ENCODE measurements around the gene DOCK2.

The DOCK2 gene

DNA sequence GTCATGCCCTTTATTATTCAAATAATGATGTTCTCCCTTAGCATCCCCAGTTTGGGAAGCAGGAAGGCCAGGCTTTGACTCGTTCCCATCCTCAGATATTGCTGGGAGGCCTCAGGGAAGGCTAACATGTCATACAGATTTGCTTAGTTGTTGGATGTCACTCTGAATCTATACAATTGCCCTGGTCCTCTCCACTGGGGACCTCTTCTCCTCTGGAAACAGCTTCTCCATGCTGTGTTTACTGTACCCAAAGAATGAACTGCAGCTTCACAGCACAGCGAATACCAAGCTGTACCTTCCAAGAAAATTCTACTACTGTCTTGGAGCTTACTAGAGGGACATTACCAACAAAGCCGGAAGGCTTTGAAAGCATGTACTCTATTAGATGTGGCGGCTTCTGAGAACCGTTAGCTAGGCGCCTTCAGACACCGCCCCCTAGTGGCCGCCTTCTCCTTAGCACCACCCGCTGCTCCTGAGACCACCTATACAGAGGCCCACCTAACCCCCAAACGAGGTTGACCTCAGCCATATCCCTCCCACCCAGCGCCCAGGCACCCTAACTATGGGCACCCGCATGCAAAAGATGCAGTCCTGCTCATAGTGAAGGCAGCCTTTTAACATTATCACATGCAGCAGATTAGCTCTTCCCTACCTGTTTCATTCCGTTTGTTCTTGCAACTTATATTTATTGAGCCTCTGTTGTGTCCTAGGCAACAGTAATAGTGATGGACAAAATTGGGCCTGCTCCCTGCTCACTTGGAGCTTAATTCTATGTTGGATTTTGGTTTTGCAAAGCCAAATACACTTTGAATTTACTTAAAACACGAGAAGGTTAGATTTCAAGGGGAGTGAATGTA, 433.7 kb downstream of the DOCK2 start:
- Histone ChIP-seq H3K27me3 (ENCODE audit: control insufficient read depth in 1 of 2, insufficient read depth in 2 of 2, low read length in 2 of 2) (no peaks in the 10 kb centered on the region), H3K4me3 (ENCODE audit: low read depth in 1 of 2, low read length in 2 of 2) (no peak overlapping the region), H3K4me1 (ENCODE audit: insufficient read depth, low read length) (no peaks in the 10 kb centered on the region), H3K36me3 (ENCODE audit: insufficient read depth, low read length) (no peaks in the 10 kb centered on the region), H3K9ac (ENCODE audit: low read length) (no peak overlapping the region), H3K27ac (ENCODE audit: low read depth, low read length) (no peak overlapping the region), H3K9me3 (ENCODE audit: low read length) (no peaks in the 10 kb centered on the region)

DNA sequence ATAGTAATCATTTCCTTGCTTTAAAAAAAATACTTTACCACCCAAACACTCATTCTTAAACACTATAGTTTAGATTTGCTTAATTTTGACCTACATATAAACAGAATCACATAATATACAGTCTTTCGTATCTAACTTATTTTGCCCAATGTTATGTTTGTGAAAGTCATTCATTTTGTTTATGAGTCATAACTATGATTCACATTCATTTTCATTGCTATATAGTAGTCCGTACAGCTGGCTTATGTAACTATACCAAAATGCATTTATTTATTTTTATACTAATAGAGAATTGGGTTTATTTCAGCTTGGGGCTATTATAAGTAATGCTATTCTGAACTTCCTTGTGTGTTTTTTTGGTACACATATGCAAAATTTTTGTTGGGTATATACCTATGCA, 434.7 kb downstream of the DOCK2 start:
- Histone ChIP-seq H3K36me3 (ENCODE audit: insufficient read depth, low read length) (no peaks in the 10 kb centered on the region), H3K27ac (ENCODE audit: low read depth, low read length) (no peak overlapping the region), H3K9ac (ENCODE audit: low read length) (no peak overlapping the region), H3K27me3 (ENCODE audit: control insufficient read depth in 1 of 2, insufficient read depth in 2 of 2, low read length in 2 of 2) (no peaks in the 10 kb centered on the region), H3K4me1 (ENCODE audit: insufficient read depth, low read length) (no peaks in the 10 kb centered on the region), H3K4me3 (ENCODE audit: low read depth in 1 of 2, low read length in 2 of 2) (no peak overlapping the region), H3K9me3 (ENCODE audit: low read length) (no peaks in the 10 kb centered on the region)

GRCh38 chr5:170075696-170076095, 438.6 kb downstream of the DOCK2 start:
- no peaks in the 10 kb centered on the region for H3K9me3 ChIP-seq (ENCODE audit: low read length)
- no peak overlapping the region for H3K4me3 ChIP-seq (ENCODE audit: low read depth in 1 of 2, low read length in 2 of 2)
- H3K4me1 ChIP-seq (ENCODE audit: insufficient read depth, low read length): no peaks in the 10 kb centered on the region
- no peaks in the 10 kb centered on the region for H3K36me3 ChIP-seq (ENCODE audit: insufficient read depth, low read length)
- no peaks in the 10 kb centered on the region for H3K27me3 ChIP-seq (ENCODE audit: control insufficient read depth in 1 of 2, insufficient read depth in 2 of 2, low read length in 2 of 2)
- H3K9ac ChIP-seq (ENCODE audit: low read length): no peak overlapping the region
- H3K27ac ChIP-seq (ENCODE audit: low read depth, low read length): no peak overlapping the region

DNA sequence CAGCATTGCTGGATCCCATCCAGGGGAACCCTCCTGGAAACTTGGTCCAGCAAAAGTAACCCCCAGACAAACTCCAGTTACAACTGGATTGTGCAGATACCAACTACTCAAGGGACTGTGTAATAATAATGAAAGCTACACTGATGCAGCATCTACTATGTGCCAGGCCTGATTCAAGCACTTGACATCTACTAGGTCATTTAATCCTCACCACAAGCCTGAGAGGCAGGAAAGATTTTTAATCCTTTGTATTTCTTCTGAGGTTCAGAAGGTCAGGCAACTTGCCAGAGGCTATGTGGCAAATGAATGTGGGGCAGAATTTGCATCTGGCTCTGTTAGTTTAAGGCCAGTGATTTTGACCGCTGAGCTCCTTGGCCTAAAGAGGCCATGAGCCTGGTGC, 439.1 kb downstream of the DOCK2 start:
- Histone ChIP-seq H3K4me3 (ENCODE audit: low read depth in 1 of 2, low read length in 2 of 2) (no peak overlapping the region), H3K27me3 (ENCODE audit: control insufficient read depth in 1 of 2, insufficient read depth in 2 of 2, low read length in 2 of 2) (no peaks in the 10 kb centered on the region), H3K9ac (ENCODE audit: low read length) (no peak overlapping the region), H3K9me3 (ENCODE audit: low read length) (no peaks in the 10 kb centered on the region), H3K27ac (ENCODE audit: low read depth, low read length) (no peak overlapping the region), H3K4me1 (ENCODE audit: insufficient read depth, low read length) (no peaks in the 10 kb centered on the region), H3K36me3 (ENCODE audit: insufficient read depth, low read length) (no peaks in the 10 kb centered on the region)

DNA sequence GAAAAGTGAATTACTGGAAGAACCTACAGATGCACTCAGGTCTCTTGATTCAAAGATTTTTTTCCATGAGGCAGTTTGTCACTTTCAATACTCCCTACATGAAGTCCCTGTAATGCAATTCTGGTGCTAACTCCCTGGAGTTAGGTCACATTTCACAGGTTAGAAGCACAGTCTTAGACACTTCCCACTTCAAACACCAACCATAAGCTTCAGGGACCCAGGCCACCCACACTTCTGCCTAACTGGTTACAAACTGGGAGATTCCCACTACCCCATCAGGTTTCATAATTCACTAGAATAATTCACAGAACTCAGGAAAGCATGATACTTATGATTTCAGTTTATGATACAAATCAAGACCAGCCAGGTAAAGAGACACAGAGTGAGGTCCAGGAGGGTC, 439.7 kb downstream of the DOCK2 start:
- H3K36me3 ChIP-seq (ENCODE audit: insufficient read depth, low read length): no peaks in the 10 kb centered on the region
- H3K9me3 ChIP-seq (ENCODE audit: low read length): no peaks in the 10 kb centered on the region
- no peak overlapping the region for H3K4me3 ChIP-seq (ENCODE audit: low read depth in 1 of 2, low read length in 2 of 2)
- no peak overlapping the region for H3K27ac ChIP-seq (ENCODE audit: low read depth, low read length)
- no peaks in the 10 kb centered on the region for H3K4me1 ChIP-seq (ENCODE audit: insufficient read depth, low read length)
- no peak overlapping the region for H3K9ac ChIP-seq (ENCODE audit: low read length)
- H3K27me3 ChIP-seq (ENCODE audit: control insufficient read depth in 1 of 2, insufficient read depth in 2 of 2, low read length in 2 of 2): no peaks in the 10 kb centered on the region

DNA sequence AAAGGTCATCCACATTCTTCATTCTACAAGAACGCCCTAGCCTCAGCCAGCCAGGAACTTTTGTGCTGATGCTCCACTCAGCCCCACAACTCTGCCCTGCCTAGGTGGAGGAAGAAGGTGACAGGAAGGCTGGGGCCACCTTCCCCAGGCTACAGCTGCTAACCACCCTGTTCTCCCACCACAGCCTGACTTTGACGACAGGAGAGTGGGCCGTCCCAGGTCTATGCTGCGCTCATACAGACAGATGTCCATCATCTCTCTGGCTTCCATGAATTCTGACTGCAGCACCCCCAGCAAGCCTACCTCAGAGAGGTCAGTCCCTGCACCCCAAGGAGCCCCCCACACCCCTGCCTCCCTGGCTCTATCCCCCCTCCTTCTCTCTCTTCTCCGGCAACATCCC, 440.5 kb downstream of the DOCK2 start:
- no peaks in the 10 kb centered on the region for H3K36me3 ChIP-seq (ENCODE audit: insufficient read depth, low read length)
- no peak overlapping the region for H3K9ac ChIP-seq (ENCODE audit: low read length)
- H3K27ac ChIP-seq (ENCODE audit: low read depth, low read length): no peak overlapping the region
- H3K4me1 ChIP-seq (ENCODE audit: insufficient read depth, low read length): no peaks in the 10 kb centered on the region
- H3K27me3 ChIP-seq (ENCODE audit: control insufficient read depth in 1 of 2, insufficient read depth in 2 of 2, low read length in 2 of 2): no peaks in the 10 kb centered on the region
- H3K4me3 ChIP-seq (ENCODE audit: low read depth in 1 of 2, low read length in 2 of 2): no peak overlapping the region
- no peaks in the 10 kb centered on the region for H3K9me3 ChIP-seq (ENCODE audit: low read length)

- Histone ChIP-seq H3K27ac (ENCODE audit: low read depth, low read length) (no peak overlapping the region), H3K4me3 (ENCODE audit: low read depth in 1 of 2, low read length in 2 of 2) (no peak overlapping the region), H3K36me3 (ENCODE audit: insufficient read depth, low read length) (no peaks in the 10 kb centered on the region), H3K9ac (ENCODE audit: low read length) (no peak overlapping the region), H3K27me3 (ENCODE audit: control insufficient read depth in 1 of 2, insufficient read depth in 2 of 2, low read length in 2 of 2) (no peaks in the 10 kb centered on the region), H3K9me3 (ENCODE audit: low read length) (no peaks in the 10 kb centered on the region), H3K4me1 (ENCODE audit: insufficient read depth, low read length) (no peaks in the 10 kb centered on the region)
Observed at GRCh38 chr5:170078458-170078857, 441.4 kb downstream of the DOCK2 start.

- Histone ChIP-seq H3K9me3 (ENCODE audit: low read length) (no peaks in the 10 kb centered on the region), H3K4me3 (ENCODE audit: low read depth in 1 of 2, low read length in 2 of 2) (no peak overlapping the region), H3K27me3 (ENCODE audit: control insufficient read depth in 1 of 2, insufficient read depth in 2 of 2, low read length in 2 of 2) (no peaks in the 10 kb centered on the region), H3K27ac (ENCODE audit: low read depth, low read length) (no peak overlapping the region), H3K4me1 (ENCODE audit: insufficient read depth, low read length) (no peaks in the 10 kb centered on the region), H3K9ac (ENCODE audit: low read length) (no peak overlapping the region), H3K36me3 (ENCODE audit: insufficient read depth, low read length) (no peaks in the 10 kb centered on the region)
Observed at GRCh38 chr5:170078931-170079330, 441.9 kb downstream of the DOCK2 start.

- H3K36me3 ChIP-seq (ENCODE audit: insufficient read depth, low read length): no peaks in the 10 kb centered on the region
Observed at GRCh38 chr5:170080217-170080616, 443.1 kb downstream of the DOCK2 start.

GRCh38 chr5:170080786-170081445, 443.8 kb downstream of the DOCK2 start:
- Histone ChIP-seq H3K27me3 (ENCODE audit: control insufficient read depth in 1 of 2, insufficient read depth in 2 of 2, low read length in 2 of 2) (no peaks in the 10 kb centered on the region), H3K9me3 (ENCODE audit: low read length) (no peaks in the 10 kb centered on the region), H3K9ac (ENCODE audit: low read length) (no peak overlapping the region), H3K4me1 (ENCODE audit: insufficient read depth, low read length) (no peaks in the 10 kb centered on the region), H3K36me3 (ENCODE audit: insufficient read depth, low read length) (no peaks in the 10 kb centered on the region), H3K4me3 (ENCODE audit: low read depth in 1 of 2, low read length in 2 of 2) (no peak overlapping the region), H3K27ac (ENCODE audit: low read depth, low read length) (no peak overlapping the region)

More at GRCh38 chr5:170080217-170080616, 443.1 kb downstream of the DOCK2 start:
- H3K9me3 ChIP-seq (ENCODE audit: low read length): no peaks in the 10 kb centered on the region
- no peak overlapping the region for H3K9ac ChIP-seq (ENCODE audit: low read length)
- H3K27ac ChIP-seq (ENCODE audit: low read depth, low read length): no peak overlapping the region
- no peak overlapping the region for H3K4me3 ChIP-seq (ENCODE audit: low read depth in 1 of 2, low read length in 2 of 2)
- no peaks in the 10 kb centered on the region for H3K27me3 ChIP-seq (ENCODE audit: control insufficient read depth in 1 of 2, insufficient read depth in 2 of 2, low read length in 2 of 2)
- no peaks in the 10 kb centered on the region for H3K4me1 ChIP-seq (ENCODE audit: insufficient read depth, low read length)

GRCh38 chr5:170081616-170082015, 444.5 kb downstream of the DOCK2 start:
- H3K9me3 ChIP-seq (ENCODE audit: low read length): no peaks in the 10 kb centered on the region

GRCh38 chr5:170082701-170083100, 445.6 kb downstream of the DOCK2 start:
- Histone ChIP-seq H3K4me1 (ENCODE audit: insufficient read depth, low read length) (no peaks in the 10 kb centered on the region), H3K36me3 (ENCODE audit: insufficient read depth, low read length) (no peaks in the 10 kb centered on the region), H3K9me3 (ENCODE audit: low read length) (no peaks in the 10 kb centered on the region), H3K4me3 (ENCODE audit: low read depth in 1 of 2, low read length in 2 of 2) (no peak overlapping the region), H3K27ac (ENCODE audit: low read depth, low read length) (no peak overlapping the region), H3K27me3 (ENCODE audit: control insufficient read depth in 1 of 2, insufficient read depth in 2 of 2, low read length in 2 of 2) (no peaks in the 10 kb centered on the region), H3K9ac (ENCODE audit: low read length) (no peak overlapping the region)

More at GRCh38 chr5:170081616-170082015, 444.5 kb downstream of the DOCK2 start:
- Histone ChIP-seq H3K9ac (ENCODE audit: low read length) (no peak overlapping the region), H3K36me3 (ENCODE audit: insufficient read depth, low read length) (no peaks in the 10 kb centered on the region), H3K27me3 (ENCODE audit: control insufficient read depth in 1 of 2, insufficient read depth in 2 of 2, low read length in 2 of 2) (no peaks in the 10 kb centered on the region), H3K4me3 (ENCODE audit: low read depth in 1 of 2, low read length in 2 of 2) (no peak overlapping the region), H3K4me1 (ENCODE audit: insufficient read depth, low read length) (no peaks in the 10 kb centered on the region), H3K27ac (ENCODE audit: low read depth, low read length) (no peak overlapping the region)

All from muscle layer of colon (tissue), 2 donors.